WTC11 (cell line): ENCODE data around the gene DFFB. TPM values are rescaled to one million over a fixed set of nuclear protein-coding genes. Genes with fewer than 3 reads are reported as not detected.

Source experiments
- ATF1 ChIP-seq: sonication (generic); formaldehyde crosslinking; IDR thresholded peaks from 2 replicates; pipeline ENCODE4 v1.8.1; 2023; ENCODE audit warnings: mild to moderate bottlenecking, moderate library complexity, missing genetic modification reagents
- CREM ChIP-seq: sonication (generic); formaldehyde crosslinking; IDR thresholded peaks from 2 replicates; pipeline ENCODE4 v1.8.1; 2022; ENCODE audit warnings: mild to moderate bottlenecking, missing genetic modification reagents, moderate library complexity
- EMX1 ChIP-seq: fragments of 250-450 bp; sonication (Bioruptor Pico); IDR thresholded peaks from 2 replicates; pipeline ENCODE4 v1.8.0; 2021; ENCODE audit warnings: mild to moderate bottlenecking
- FOXK1 ChIP-seq: sonication (generic); formaldehyde crosslinking; IDR thresholded peaks from 2 replicates; pipeline ENCODE4 v1.8.0; 2022; ENCODE audit warnings: mild to moderate bottlenecking, moderate library complexity, missing genetic modification reagents
- FOXP1 ChIP-seq: sonication (generic); formaldehyde crosslinking; IDR thresholded peaks from 2 replicates; pipeline ENCODE4 v1.8.0; 2022; ENCODE audit warnings: missing genetic modification reagents, mild to moderate bottlenecking, moderate library complexity, borderline replicate concordance
- JAZF1 ChIP-seq: fragments of 250-450 bp; sonication (Bioruptor Pico); IDR thresholded peaks from 2 replicates; pipeline ENCODE4 v1.9.0; 2021; ENCODE audit warnings: moderate library complexity, mild to moderate bottlenecking, inconsistent platforms
- MYBL2 ChIP-seq: sonication (generic); formaldehyde crosslinking; IDR thresholded peaks from 2 replicates; pipeline ENCODE4 v1.8.1; 2023; ENCODE audit warnings: mild to moderate bottlenecking, moderate library complexity, missing genetic modification reagents
- NFE2L1 ChIP-seq: sonication (generic); formaldehyde crosslinking; IDR thresholded peaks from 2 replicates; pipeline ENCODE4 v1.8.1; 2023; ENCODE audit warnings: missing genetic modification reagents
- NR1H2 ChIP-seq: sonication (generic); formaldehyde crosslinking; IDR thresholded peaks from 2 replicates; pipeline ENCODE4 v1.9.0; 2021; ENCODE audit warnings: mild to moderate bottlenecking, moderate library complexity, missing genetic modification reagents
- NR3C1 ChIP-seq: sonication (generic); formaldehyde crosslinking; conservative IDR thresholded peaks from 2 replicates; pipeline ENCODE4 v1.8.1; 2023; ENCODE audit warnings: low read depth, mild to moderate bottlenecking, missing genetic modification reagents
- PRRX2 ChIP-seq: fragments of 250-450 bp; sonication (Bioruptor Pico); IDR thresholded peaks from 2 replicates; pipeline ENCODE4 v1.8.0; 2021; ENCODE audit warnings: mild to moderate bottlenecking
- SMAD3 ChIP-seq: sonication (generic); formaldehyde crosslinking; IDR thresholded peaks from 2 replicates; pipeline ENCODE4 v1.8.0; 2022; ENCODE audit warnings: missing genetic modification reagents, mild to moderate bottlenecking, borderline replicate concordance
- TP53 ChIP-seq: sonication (generic); formaldehyde crosslinking; IDR thresholded peaks from 2 replicates; pipeline ENCODE4 v1.8.1; 2023; ENCODE audit warnings: mild to moderate bottlenecking, missing genetic modification reagents
- ZNF317 ChIP-seq: sonication (generic); formaldehyde crosslinking; IDR thresholded peaks from 2 replicates; pipeline ENCODE4 v1.8.1; 2023; ENCODE audit warnings: low read depth, mild to moderate bottlenecking, moderate library complexity, missing genetic modification reagents, borderline replicate concordance
- ZNF396 ChIP-seq: fragments of 250-450 bp; sonication (Bioruptor Pico); IDR thresholded peaks from 2 replicates; pipeline ENCODE4 v1.8.0; 2021; ENCODE audit warnings: mild to moderate bottlenecking, moderate library complexity, borderline replicate concordance
- total RNA-seq: library from RNA; stranded (reverse); gene quantifications from 3 replicates; pipeline ENCODE4 v1.2.3, GENCODE V29; 2021
- TF ChIP-seq, protein P1 (sequence below): sonication (generic); formaldehyde crosslinking; IDR thresholded peaks from 2 replicates; pipeline ENCODE4 v1.8.0; 2022; ENCODE audit warnings: missing genetic modification reagents
- TF ChIP-seq, protein P2 (sequence below): sonication (generic); formaldehyde crosslinking; IDR thresholded peaks from 2 replicates; pipeline ENCODE4 v1.8.0; 2022; ENCODE audit warnings: mild to moderate bottlenecking, missing genetic modification reagents
- TF ChIP-seq, protein P3 (sequence below): sonication (generic); formaldehyde crosslinking; IDR thresholded peaks from 2 replicates; pipeline ENCODE4 v1.8.1; 2023; ENCODE audit warnings: mild to moderate bottlenecking, missing genetic modification reagents, moderate library complexity
- TF ChIP-seq, protein P4 (sequence below): sonication (generic); formaldehyde crosslinking; conservative IDR thresholded peaks from 2 replicates; pipeline ENCODE4 v1.8.1; 2023; ENCODE audit warnings: mild to moderate bottlenecking, low read depth, missing genetic modification reagents, moderate library complexity
- TF ChIP-seq, protein P5 (sequence below): fragments of 250-450 bp; sonication (Bioruptor Pico); IDR thresholded peaks from 2 replicates; pipeline ENCODE4 v1.9.0; 2021; ENCODE audit warnings: moderate library complexity, mild to moderate bottlenecking, inconsistent platforms, borderline replicate concordance
- TF ChIP-seq, protein P6 (sequence below): sonication (generic); formaldehyde crosslinking; IDR thresholded peaks from 2 replicates; pipeline ENCODE4 v1.8.0; 2023; ENCODE audit warnings: mild to moderate bottlenecking, missing genetic modification reagents
- TF ChIP-seq, protein P7 (sequence below): sonication (generic); formaldehyde crosslinking; IDR thresholded peaks from 2 replicates; pipeline ENCODE4 v1.8.1; 2023; ENCODE audit warnings: mild to moderate bottlenecking, missing genetic modification reagents
- TF ChIP-seq, protein P8 (sequence below): sonication (generic); formaldehyde crosslinking; IDR thresholded peaks from 2 replicates; pipeline ENCODE4 v1.8.1; 2023; ENCODE audit warnings: mild to moderate bottlenecking, missing genetic modification reagents, moderate library complexity

Gene DFFB
- total RNA-seq, 1 experiment from 2014 or later: 9.2 TPM

DNA sequence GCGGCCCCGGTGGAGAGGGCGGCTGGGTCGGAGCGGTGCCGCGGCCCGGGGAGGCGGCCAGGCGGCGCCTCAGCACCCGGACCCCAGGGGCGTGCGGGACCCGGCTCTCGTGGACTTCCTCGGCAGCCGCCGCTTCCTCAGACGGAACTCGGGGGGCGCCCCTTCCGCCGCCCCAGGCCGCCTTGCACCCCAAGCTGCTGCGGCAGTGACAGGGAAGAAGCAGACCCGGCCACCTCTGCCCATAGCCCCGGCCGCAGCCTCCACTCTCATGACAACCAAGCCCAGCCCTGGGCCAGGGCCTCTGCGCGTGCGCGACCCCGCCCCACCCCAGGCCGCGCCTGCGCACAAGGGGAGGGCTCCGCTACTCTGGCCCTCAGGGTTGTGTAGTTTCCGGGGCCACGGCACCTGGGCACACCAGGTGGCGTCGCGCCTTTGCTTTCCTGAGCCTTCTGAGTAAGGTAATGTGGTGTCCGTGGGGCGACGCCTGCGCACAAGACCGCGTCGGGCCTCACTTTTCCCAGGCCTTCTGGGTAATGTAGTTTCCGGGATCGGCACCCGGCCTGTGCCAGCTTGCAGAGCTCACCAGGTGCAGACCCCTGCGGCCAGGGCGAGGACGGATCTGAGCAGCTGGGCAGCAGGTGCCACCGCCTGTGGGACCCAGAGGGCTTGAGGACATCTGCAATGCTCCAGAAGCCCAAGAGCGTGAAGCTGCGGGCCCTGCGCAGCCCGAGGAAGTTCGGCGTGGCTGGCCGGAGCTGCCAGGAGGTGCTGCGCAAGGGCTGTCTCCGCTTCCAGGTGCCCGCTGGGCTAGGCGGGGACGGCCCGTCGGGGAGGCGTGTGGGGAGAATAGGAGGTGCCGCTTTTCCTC lies at the start of gene DFFB, which contains the start of gene CEP104 (continued):
- TF ChIP-seq, protein P1, sequence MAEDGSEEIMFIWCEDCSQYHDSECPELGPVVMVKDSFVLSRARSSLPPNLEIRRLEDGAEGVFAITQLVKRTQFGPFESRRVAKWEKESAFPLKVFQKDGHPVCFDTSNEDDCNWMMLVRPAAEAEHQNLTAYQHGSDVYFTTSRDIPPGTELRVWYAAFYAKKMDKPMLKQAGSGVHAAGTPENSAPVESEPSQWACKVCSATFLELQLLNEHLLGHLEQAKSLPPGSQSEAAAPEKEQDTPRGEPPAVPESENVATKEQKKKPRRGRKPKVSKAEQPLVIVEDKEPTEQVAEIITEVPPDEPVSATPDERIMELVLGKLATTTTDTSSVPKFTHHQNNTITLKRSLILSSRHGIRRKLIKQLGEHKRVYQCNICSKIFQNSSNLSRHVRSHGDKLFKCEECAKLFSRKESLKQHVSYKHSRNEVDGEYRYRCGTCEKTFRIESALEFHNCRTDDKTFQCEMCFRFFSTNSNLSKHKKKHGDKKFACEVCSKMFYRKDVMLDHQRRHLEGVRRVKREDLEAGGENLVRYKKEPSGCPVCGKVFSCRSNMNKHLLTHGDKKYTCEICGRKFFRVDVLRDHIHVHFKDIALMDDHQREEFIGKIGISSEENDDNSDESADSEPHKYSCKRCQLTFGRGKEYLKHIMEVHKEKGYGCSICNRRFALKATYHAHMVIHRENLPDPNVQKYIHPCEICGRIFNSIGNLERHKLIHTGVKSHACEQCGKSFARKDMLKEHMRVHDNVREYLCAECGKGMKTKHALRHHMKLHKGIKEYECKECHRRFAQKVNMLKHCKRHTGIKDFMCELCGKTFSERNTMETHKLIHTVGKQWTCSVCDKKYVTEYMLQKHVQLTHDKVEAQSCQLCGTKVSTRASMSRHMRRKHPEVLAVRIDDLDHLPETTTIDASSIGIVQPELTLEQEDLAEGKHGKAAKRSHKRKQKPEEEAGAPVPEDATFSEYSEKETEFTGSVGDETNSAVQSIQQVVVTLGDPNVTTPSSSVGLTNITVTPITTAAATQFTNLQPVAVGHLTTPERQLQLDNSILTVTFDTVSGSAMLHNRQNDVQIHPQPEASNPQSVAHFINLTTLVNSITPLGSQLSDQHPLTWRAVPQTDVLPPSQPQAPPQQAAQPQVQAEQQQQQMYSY (CRISPR knock-in tag): no peak
- TF ChIP-seq, protein P2, sequence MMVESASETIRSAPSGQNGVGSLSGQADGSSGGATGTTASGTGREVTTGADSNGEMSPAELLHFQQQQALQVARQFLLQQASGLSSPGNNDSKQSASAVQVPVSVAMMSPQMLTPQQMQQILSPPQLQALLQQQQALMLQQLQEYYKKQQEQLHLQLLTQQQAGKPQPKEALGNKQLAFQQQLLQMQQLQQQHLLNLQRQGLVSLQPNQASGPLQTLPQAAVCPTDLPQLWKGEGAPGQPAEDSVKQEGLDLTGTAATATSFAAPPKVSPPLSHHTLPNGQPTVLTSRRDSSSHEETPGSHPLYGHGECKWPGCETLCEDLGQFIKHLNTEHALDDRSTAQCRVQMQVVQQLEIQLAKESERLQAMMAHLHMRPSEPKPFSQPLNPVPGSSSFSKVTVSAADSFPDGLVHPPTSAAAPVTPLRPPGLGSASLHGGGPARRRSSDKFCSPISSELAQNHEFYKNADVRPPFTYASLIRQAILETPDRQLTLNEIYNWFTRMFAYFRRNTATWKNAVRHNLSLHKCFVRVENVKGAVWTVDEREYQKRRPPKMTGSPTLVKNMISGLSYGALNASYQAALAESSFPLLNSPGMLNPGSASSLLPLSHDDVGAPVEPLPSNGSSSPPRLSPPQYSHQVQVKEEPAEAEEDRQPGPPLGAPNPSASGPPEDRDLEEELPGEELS (CRISPR knock-in tag): no peak; the same call in 1 of the 2 replicates
- TF ChIP-seq, protein P3, sequence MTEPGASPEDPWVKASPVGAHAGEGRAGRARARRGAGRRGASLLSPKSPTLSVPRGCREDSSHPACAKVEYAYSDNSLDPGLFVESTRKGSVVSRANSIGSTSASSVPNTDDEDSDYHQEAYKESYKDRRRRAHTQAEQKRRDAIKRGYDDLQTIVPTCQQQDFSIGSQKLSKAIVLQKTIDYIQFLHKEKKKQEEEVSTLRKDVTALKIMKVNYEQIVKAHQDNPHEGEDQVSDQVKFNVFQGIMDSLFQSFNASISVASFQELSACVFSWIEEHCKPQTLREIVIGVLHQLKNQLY: no peak
- TF ChIP-seq ATF1 (CRISPR knock-in tag) (no peak), PRRX2 (CRISPR knock-in tag) (no peak), MYBL2 (CRISPR knock-in tag) (0 out of 2 replicates have a peak, but pooled peaks have one; percentile 49), SMAD3 (CRISPR knock-in tag) (no peak), NR3C1 (CRISPR knock-in tag) (no peak), FOXP1 (peak; percentile 74; the same call in 1 of the 2 replicates), TP53 (CRISPR knock-in tag) (no peak), CREM (CRISPR knock-in tag) (no peak), ZNF396 (CRISPR knock-in tag) (no peak), EMX1 (no peak), JAZF1 (CRISPR knock-in tag) (no peak), ZNF317 (CRISPR knock-in tag) (no peak), NR1H2 (CRISPR knock-in tag) (no peak), NFE2L1 (CRISPR knock-in tag) (no peak), FOXK1 (CRISPR knock-in tag) (0 out of 2 replicates have a peak, but pooled peaks have one; percentile 7)
- TF ChIP-seq, protein P4, sequence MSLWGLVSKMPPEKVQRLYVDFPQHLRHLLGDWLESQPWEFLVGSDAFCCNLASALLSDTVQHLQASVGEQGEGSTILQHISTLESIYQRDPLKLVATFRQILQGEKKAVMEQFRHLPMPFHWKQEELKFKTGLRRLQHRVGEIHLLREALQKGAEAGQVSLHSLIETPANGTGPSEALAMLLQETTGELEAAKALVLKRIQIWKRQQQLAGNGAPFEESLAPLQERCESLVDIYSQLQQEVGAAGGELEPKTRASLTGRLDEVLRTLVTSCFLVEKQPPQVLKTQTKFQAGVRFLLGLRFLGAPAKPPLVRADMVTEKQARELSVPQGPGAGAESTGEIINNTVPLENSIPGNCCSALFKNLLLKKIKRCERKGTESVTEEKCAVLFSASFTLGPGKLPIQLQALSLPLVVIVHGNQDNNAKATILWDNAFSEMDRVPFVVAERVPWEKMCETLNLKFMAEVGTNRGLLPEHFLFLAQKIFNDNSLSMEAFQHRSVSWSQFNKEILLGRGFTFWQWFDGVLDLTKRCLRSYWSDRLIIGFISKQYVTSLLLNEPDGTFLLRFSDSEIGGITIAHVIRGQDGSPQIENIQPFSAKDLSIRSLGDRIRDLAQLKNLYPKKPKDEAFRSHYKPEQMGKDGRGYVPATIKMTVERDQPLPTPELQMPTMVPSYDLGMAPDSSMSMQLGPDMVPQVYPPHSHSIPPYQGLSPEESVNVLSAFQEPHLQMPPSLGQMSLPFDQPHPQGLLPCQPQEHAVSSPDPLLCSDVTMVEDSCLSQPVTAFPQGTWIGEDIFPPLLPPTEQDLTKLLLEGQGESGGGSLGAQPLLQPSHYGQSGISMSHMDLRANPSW (CRISPR knock-in tag): no peak
- TF ChIP-seq, protein P5, sequence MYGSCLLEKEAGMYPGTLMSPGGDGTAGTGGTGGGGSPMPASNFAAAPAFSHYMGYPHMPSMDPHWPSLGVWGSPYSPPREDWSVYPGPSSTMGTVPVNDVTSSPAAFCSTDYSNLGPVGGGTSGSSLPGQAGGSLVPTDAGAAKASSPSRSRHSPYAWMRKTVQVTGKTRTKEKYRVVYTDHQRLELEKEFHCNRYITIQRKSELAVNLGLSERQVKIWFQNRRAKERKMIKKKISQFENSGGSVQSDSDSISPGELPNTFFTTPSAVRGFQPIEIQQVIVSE (CRISPR knock-in tag): no peak
- TF ChIP-seq, protein P6, sequence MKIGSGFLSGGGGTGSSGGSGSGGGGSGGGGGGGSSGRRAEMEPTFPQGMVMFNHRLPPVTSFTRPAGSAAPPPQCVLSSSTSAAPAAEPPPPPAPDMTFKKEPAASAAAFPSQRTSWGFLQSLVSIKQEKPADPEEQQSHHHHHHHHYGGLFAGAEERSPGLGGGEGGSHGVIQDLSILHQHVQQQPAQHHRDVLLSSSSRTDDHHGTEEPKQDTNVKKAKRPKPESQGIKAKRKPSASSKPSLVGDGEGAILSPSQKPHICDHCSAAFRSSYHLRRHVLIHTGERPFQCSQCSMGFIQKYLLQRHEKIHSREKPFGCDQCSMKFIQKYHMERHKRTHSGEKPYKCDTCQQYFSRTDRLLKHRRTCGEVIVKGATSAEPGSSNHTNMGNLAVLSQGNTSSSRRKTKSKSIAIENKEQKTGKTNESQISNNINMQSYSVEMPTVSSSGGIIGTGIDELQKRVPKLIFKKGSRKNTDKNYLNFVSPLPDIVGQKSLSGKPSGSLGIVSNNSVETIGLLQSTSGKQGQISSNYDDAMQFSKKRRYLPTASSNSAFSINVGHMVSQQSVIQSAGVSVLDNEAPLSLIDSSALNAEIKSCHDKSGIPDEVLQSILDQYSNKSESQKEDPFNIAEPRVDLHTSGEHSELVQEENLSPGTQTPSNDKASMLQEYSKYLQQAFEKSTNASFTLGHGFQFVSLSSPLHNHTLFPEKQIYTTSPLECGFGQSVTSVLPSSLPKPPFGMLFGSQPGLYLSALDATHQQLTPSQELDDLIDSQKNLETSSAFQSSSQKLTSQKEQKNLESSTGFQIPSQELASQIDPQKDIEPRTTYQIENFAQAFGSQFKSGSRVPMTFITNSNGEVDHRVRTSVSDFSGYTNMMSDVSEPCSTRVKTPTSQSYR (CRISPR knock-in tag): no peak
- TF ChIP-seq, protein P7, sequence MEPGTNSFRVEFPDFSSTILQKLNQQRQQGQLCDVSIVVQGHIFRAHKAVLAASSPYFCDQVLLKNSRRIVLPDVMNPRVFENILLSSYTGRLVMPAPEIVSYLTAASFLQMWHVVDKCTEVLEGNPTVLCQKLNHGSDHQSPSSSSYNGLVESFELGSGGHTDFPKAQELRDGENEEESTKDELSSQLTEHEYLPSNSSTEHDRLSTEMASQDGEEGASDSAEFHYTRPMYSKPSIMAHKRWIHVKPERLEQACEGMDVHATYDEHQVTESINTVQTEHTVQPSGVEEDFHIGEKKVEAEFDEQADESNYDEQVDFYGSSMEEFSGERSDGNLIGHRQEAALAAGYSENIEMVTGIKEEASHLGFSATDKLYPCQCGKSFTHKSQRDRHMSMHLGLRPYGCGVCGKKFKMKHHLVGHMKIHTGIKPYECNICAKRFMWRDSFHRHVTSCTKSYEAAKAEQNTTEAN: no peak
- TF ChIP-seq, protein P8, sequence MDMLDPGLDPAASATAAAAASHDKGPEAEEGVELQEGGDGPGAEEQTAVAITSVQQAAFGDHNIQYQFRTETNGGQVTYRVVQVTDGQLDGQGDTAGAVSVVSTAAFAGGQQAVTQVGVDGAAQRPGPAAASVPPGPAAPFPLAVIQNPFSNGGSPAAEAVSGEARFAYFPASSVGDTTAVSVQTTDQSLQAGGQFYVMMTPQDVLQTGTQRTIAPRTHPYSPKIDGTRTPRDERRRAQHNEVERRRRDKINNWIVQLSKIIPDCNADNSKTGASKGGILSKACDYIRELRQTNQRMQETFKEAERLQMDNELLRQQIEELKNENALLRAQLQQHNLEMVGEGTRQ: 0 out of 2 replicates have a peak, but pooled peaks have one; percentile 29
